Measurements from ENCODE around the gene ZNF672. TPM values are rescaled to one million over a fixed set of nuclear protein-coding genes. Genes with fewer than 3 reads are reported as not detected.
"Not testable (repeated sequence)": the region's sequence is repeated elsewhere in the genome, so short reads cannot be mapped to it uniquely, and the experiment has no call there.

Gene ZNF672
- total RNA-seq, result 18.9 and 34.6 TPM in 2 replicates

DNA sequence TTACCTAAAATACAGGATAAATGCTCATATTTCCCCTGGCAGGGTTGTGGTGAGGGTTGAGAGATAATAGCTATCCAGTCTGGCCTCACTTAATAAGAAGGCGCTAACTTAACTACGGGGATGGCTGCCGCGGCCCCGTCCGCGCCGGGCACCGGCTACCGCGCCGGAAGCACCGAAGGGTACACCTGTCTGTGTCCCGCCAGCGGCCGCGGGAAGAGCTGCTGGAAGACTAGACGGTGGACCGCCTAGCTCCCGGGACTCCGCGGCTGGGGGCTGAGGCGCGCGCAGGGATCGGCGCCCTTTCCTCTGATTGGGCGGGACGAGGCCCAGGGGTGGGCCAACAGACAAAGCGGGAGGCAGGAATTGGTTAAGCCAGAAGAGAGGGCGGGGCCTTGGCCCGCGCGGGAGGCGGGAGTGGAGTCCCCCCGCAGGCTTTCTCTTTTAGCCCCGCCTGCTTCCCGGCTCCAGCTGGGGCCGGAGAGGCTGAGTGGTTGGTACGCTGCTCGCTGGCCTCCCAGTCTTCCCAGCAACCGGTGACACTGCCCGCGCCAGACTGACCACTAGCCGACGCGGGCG is at the start of gene ZNF672:
Gene ZNF672, plus strand, starts transcription at position 444 of the 576 bp plus-strand sequence. CDS start 9,051 bp downstream, outside the sequence.
- peak; percentile 92 for DNase-seq (ENCODE audit: low read depth)

DNA sequence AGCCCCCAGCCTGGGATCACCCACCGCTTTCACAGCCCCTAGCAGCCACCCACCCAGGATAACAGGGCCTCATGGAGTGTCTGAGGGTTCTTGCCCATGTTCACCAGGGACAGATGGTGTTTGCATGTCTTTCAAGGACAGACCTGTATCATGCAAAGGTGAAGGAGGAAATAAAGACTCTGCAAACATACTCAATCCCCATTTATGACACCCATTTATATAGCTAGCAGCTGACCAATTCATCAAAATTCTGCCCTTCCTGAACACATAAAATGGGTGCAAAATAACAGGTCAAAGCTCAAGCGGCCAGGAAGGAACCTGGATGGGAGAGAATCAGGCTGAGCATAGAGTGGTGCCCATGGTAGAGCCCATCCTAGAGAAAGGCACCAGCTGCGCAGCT is 49.7 kb upstream of the ZNF672 start:
- DNase-seq (ENCODE audit: low read depth), result no peak

GRCh38 chr1:248789337-248789736 is 48.7 kb upstream of the ZNF672 start:
- DNase-seq (ENCODE audit: low read depth), result not testable (repeated sequence)

GRCh38 chr1:248790456-248790855 is 47.6 kb upstream of the ZNF672 start:
- no peak for DNase-seq (ENCODE audit: low read depth)

DNA sequence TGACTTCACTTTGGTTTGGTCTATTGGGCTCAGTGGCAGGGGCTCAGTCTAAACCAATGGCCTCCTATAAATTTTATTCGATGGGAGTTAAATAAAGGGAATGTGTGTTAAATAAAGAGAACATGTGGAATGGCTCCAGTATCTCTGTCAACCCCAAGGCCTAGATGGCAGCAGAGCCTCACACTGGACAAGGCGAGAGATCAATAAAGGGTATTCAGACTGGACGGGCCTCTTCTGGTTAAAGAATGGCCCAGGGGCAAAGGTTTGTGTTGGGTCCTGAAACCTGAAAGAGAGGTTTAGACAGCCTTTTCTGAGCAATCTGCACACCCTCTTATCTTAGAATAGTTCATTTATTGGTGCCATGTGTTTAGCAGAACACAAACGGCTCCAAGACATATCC is 47.0 kb upstream of the ZNF672 start:
- DNase-seq (ENCODE audit: low read depth), result no peak

DNA sequence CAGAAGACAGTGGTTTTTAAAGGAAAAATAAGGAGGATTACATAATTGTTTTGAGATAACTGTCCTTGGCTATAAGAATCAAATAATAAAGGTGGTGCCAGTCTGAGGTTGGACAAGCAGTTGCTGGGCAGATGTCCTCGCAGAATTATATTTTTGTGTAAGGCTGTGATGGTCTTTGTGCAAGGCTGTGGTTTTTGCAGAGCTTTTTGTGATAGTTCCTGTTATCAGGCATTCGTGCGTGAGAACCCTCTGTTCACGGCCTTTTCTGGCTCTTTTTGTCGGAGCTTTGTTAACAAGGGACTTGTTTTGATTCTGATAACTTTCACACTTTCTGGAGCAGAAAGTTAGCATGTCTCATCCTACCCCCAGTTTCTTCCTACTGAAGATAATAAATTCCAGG is 45.7 kb upstream of the ZNF672 start:
- DNase-seq (ENCODE audit: low read depth), result no peak

- DNase-seq (ENCODE audit: low read depth), result peak; percentile 48
These were observed 44.4 kb upstream of the ZNF672 start for GRCh38 chr1:248793592-248793991.

DNA sequence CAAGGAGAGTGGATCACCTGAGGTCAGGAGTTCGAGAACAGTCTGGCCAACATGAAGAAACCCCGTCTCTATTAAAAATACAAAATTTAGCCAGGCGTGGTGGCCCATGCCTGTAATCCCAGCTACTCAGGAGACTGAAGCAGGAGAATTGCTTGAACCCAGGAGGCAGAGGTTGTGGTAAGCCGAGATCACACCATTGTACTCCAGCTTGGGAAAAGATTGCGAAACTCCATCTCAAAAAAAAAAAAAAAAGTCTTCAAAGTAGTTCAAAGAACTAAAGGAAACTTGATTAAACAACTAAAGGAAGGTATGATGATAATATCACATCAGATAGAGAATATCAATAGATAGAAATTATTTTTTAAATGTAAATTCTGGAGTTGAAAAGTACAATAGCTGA is 43.4 kb upstream of the ZNF672 start:
- peak; percentile 54 for DNase-seq (ENCODE audit: low read depth)

DNA sequence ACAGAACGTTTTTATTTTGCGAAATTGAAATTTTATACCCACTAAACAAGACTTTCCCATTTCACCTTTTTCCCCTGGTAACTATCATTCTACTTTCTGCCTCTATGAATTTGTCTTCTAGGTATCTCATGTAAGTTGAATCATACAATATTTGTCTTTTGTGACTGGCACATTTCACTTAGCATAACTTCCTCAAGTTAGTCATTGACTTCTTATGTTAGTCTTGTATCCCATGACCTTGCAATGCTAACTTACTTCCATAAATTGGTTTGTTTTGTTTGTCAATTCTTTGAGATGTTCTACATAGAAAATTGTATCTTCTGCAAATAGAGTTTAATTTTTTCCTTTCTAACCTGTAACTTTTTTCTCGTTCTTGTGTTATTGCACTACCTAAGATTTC is 39.2 kb upstream of the ZNF672 start:
- DNase-seq (ENCODE audit: low read depth), result no peak

DNA sequence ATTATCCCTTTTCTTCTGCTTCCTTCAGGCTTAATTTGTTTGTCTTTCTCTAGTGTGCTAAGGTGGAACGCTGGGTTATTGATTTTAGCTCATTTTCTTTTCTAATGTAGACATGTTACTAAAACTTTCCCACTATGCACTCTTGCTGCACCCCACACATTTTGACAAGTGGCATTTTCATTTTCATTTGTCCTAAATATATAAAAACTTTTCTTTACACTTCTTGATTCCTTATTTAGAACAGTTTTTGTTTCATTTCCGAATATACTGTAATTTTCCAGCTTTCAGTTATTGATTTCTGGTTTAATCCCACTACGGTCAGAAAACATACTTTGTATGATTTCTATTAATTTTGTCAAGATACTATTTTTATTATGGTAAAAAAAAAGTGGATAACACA is 37.6 kb upstream of the ZNF672 start:
- no peak for DNase-seq (ENCODE audit: low read depth)

- no peak for DNase-seq (ENCODE audit: low read depth)
These were observed 35.6 kb upstream of the ZNF672 start for GRCh38 chr1:248802454-248802853.

DNA sequence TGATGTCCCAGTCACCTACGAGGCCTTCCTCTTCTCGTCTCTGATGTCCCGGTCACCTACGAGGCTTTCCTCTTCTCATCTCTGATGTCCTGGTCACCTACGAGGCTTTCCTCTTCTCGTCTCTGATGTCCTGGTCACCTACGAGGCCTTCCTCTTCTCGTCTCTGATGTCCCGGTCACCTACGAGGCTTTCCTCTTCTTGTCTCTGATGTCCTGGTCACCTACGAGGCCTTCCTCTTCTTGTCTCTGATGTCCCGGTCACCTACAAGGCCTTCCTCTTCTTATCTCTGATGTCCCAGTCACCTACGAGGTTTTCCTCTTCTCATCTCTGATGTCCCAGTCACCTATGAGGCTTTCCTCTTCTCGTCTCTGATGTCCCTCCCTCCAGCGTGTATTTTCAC is 34.5 kb upstream of the ZNF672 start:
- not testable (repeated sequence) for DNase-seq (ENCODE audit: low read depth)

- DNase-seq (ENCODE audit: low read depth), result no peak
These were observed 33.0 kb upstream of the ZNF672 start for GRCh38 chr1:248804771-248805681.

DNA sequence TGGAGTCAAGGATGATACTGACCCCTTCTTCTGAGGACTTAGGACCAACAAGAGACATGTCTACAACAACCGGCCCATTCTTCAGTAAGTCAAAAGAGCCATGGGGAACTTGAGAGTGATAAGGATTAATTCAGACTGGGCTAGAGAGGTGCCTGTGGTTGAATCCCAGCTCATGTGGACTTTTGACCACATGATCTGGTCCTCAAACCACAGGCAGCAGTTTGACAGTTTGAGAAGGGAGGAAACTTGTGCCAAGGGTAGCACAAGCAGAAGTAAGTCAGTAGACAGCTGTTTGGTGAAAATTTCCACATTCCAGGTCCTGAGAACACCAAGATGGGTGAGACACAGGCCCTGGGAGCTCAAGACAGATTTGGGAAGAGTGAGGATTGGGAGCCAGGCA is 32.1 kb upstream of the ZNF672 start:
- no peak for DNase-seq (ENCODE audit: low read depth)

DNA sequence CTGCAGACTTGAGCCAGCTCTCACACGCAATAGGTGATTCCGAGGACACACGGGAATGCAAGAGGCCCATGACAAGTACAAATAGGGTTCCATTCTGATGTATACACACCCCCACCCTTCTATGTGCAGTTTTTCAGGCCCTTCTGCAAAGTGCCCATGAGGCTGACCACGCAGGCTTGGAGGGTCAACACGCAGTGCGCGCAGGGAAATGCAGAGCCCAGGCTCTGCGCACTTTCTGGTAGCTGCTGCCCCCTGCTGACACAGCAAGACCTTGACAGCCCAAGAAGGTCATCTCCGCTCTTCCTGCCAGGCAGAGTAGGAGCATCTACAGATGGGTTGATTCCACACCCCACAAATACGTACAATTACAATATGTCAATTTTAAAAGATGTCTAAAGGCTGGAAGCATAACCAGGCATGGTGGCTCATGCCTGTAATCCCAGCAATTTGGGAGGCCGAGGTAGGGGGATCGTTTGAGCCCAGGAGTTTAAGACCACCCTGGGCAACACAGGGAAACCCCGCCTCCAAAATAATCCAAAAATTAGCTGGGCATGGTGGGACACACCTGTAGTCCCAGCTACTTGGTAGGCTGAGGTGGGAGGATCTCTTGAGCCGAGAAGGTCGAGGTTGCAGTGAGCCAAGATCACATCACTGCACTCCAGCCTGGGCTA is 30.8 kb upstream of the ZNF672 start:
- DNase-seq (ENCODE audit: low read depth), result peak; percentile 27

- DNase-seq (ENCODE audit: low read depth), result no peak
These were observed 29.1 kb upstream of the ZNF672 start for GRCh38 chr1:248808876-248809275.

DNA sequence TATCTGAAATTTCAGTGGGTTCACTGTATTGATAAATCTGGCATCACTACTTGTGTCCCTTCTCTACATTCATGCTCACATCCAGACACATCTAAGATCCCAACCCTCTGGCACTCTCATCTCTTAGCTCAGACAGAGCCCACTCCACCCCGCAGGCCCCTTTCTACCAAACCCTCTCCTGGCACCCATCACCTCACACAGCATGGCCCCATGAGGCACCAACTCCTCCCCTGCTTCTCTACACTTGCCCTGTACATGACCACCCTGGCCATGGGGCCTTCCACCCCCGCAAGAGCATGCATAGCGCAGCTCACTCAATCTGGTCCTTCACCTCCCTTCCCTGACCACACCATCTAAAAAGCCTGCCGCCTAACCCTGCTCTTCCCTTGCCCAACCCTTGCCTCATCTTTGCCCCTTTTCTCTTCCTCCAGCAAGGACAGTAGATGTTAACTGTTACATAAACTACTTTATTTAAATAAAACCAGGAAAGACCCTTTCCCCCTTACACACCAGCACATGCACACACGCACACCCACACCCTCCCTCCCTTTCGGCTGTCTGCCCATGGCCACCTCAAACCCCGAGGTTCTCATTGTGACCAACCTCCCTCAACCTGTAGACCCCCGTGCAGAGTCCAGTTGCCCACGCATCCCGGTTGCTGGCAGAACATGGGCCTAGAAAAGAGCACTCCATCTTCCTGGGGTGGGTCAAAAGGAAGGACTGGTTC is 27.9 kb upstream of the ZNF672 start:
- no peak for DNase-seq (ENCODE audit: low read depth)

DNA sequence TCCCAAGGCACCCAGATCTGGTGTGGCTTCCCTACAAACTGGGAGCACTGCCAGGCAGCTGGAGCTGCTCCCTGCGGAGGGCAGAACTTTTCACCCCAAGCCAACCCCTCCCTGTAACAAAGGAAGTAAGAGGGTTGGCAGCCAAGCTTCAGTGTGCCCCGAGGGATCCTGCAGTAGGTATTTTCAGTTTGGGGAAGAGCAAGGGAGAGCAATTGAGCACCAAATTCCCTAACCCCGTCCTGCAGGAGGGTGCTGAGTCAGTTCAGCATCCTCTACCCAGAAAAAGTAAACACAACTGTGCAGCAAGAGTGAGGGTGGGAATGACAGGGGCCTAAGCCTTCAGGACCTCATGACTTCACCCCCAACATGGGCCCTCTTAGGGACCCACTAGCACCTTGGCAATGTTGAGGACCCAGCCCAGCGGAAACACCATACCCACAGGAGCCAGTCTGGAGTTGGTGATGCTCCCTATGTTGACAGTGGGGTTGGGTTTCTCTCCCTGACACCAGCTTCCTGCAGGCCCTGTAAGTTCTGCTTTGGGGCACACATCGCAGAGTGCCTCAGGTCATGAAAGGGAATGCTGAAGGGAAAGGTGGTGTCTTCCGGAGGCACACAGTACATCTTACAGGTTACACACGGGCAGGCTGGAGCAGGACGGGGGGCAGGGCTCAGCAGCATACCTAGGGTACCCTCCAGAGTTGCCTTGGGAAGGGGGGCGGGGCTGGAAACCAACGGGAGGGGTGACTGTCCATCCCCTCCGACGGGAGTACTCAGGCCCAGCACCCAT is 27.1 kb upstream of the ZNF672 start:
- DNase-seq (ENCODE audit: low read depth), result no peak

GRCh38 chr1:248811514-248812490 is 26.2 kb upstream of the ZNF672 start:
- DNase-seq (ENCODE audit: low read depth), result no peak
